Superior temporal gyrus (tissue), 1 donor: ENCODE results near the gene ADAP2.
"Not testable (repeated sequence)": the region's sequence is repeated elsewhere in the genome, so short reads cannot be mapped to it uniquely, and the experiment has no call there.

Source experiments
- DNase-seq: peaks from one replicate; pipeline ENCODE4 v3.0.0-alpha.2; 2016; ENCODE audit errors: extremely low spot score

The ADAP2 gene

GRCh38 chr17:30930495-30930894 is 8.8 kb downstream of the ADAP2 start:
- DNase-seq, result no peak

GRCh38 chr17:30931582-30931981 is 9.8 kb downstream of the ADAP2 start:
- not testable (repeated sequence) for DNase-seq

GRCh38 chr17:30933966-30934365 is 12.2 kb downstream of the ADAP2 start:
- DNase-seq, result no peak

- DNase-seq, result no peak
Measured at GRCh38 chr17:30939051-30939689, 17.4 kb downstream of the ADAP2 start.

- DNase-seq, result no peak
Measured at GRCh38 chr17:30942308-30943079, 20.7 kb downstream of the ADAP2 start.

GRCh38 chr17:30947796-30948195 is 26.1 kb downstream of the ADAP2 start:
- no peak for DNase-seq

GRCh38 chr17:30950189-30950588 is 28.4 kb downstream of the ADAP2 start:
- DNase-seq, result no peak

- DNase-seq, result peak; percentile 22
Measured at GRCh38 chr17:30950669-30951399, 29.1 kb downstream of the ADAP2 start.

- no peak for DNase-seq
Measured at GRCh38 chr17:30952638-30953393, 31.1 kb downstream of the ADAP2 start.

GRCh38 chr17:30954046-30954830 is 32.5 kb downstream of the ADAP2 start:
- DNase-seq, result peak; percentile 15

GRCh38 chr17:30956764-30957374 is 35.1 kb downstream of the ADAP2 start:
- DNase-seq, result no peak

- DNase-seq, result no peak
Measured at GRCh38 chr17:30957741-30958140, 36.0 kb downstream of the ADAP2 start.

GRCh38 chr17:30958187-30958586 is 36.4 kb downstream of the ADAP2 start:
- no peak for DNase-seq

GRCh38 chr17:30961209-30962188 is 39.8 kb downstream of the ADAP2 start:
- no peak for DNase-seq

- not testable (repeated sequence) for DNase-seq
Measured at GRCh38 chr17:30964312-30964711, 42.6 kb downstream of the ADAP2 start.

- no peak for DNase-seq
Measured at GRCh38 chr17:30964876-30965275, 43.1 kb downstream of the ADAP2 start.

- DNase-seq, result no peak
Measured at GRCh38 chr17:30965686-30966085, 43.9 kb downstream of the ADAP2 start.

- DNase-seq, result not testable (repeated sequence)
Measured at GRCh38 chr17:30967911-30968310, 46.2 kb downstream of the ADAP2 start.
